ENCODE results near the gene SLC47A2.

The SLC47A2 gene

GRCh38 chr17:19707728-19708221 lies 8.6 kb downstream of the SLC47A2 start:
- in situ Hi-C loops (cut with HindIII; ENCODE audit: low sequenced_read_pairs), result no loop called here
- DNase-seq (ENCODE audit: low read depth, low spot score), result no peak
- no peak overlapping the region for H3K4me3 ChIP-seq (ENCODE audit: low read depth, low read length)
- no peak for TF ChIP-seq CTCF (IDR thresholded peaks at IDR 0.05; ENCODE audit: low read depth, low read length)

- no peak overlapping the region for H3K4me3 ChIP-seq (ENCODE audit: low read depth, low read length)
- no peak for DNase-seq (ENCODE audit: low read depth, low spot score)
- TF ChIP-seq CTCF (IDR thresholded peaks at IDR 0.05; ENCODE audit: low read depth, low read length), result no peak
- in situ Hi-C loops (cut with HindIII; ENCODE audit: low sequenced_read_pairs), result no loop called here
These were observed 9.3 kb downstream of the SLC47A2 start for GRCh38 chr17:19706791-19707727.

GRCh38 chr17:19705771-19706770 lies 10.3 kb downstream of the SLC47A2 start:
- in situ Hi-C loops (cut with HindIII; ENCODE audit: low sequenced_read_pairs), result no loop called here
- DNase-seq (ENCODE audit: low read depth, low spot score), result no peak
- H3K4me3 ChIP-seq (ENCODE audit: low read depth, low read length), result no peak overlapping the region
- TF ChIP-seq CTCF (IDR thresholded peaks at IDR 0.05; ENCODE audit: low read depth, low read length), result no peak

GRCh38 chr17:19705201-19705600 lies 11.2 kb downstream of the SLC47A2 start:
- H3K4me3 ChIP-seq (ENCODE audit: low read depth, low read length), result no peak overlapping the region
- TF ChIP-seq CTCF (IDR thresholded peaks at IDR 0.05; ENCODE audit: low read depth, low read length), result no peak
- no peak for DNase-seq (ENCODE audit: low read depth, low spot score)
- in situ Hi-C loops (cut with HindIII; ENCODE audit: low sequenced_read_pairs), result no loop called here

- TF ChIP-seq CTCF (IDR thresholded peaks at IDR 0.05; ENCODE audit: low read depth, low read length), result no peak
- no peak overlapping the region for H3K4me3 ChIP-seq (ENCODE audit: low read depth, low read length)
- in situ Hi-C loops (cut with HindIII; ENCODE audit: low sequenced_read_pairs), result no loop called here
- no peak for DNase-seq (ENCODE audit: low read depth, low spot score)
These were observed 12.4 kb downstream of the SLC47A2 start for GRCh38 chr17:19703828-19704613.

Measured in astrocyte of the spinal cord (primary cell).